ENCODE measurements around the gene INHBA. TPM values are rescaled to one million over a fixed set of nuclear protein-coding genes. Genes with fewer than 3 reads are reported as not detected.

Gene INHBA
- total RNA-seq, 4 donors from 2014 or later = 0.85 to 5.3 (median 1.4) TPM; not detected in 1

DNA sequence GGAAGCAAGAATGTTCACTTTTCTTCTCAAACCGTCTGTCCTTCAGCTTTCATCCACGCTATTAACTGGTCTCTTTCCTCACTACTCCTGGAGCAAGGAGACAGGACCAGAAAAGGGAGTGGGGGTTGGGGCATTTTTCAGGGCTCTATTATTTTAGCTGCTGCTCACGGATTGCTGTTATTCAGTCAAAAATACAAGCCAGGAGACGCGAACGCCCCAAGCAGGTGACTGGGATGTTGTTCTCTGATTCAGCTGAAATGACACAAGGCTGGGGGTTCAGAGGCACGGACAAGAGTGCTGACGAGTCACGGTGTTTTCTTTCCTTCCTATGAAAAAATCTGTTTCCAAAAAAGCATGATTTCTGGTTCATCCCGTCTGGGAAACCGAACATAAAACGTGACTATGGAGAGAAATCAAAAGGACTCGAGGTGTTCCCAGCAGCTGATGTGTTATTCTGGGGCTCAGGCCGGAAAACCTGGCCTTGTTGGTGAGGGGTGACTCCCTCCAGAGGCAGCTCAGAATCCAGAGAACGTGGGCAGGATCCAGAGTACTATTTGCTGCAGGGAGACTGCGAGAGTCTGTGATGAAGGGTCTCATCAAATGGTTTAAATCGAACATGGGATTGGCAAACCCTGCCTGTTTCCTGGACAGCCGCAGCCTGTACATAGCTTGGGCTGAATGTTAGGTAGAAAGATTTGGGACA, 3.5 kb upstream of the INHBA start:
- Histone ChIP-seq H3K27ac (peak overlapping the region in 2 of 4 donors; percentile 79 to 90), H3K27me3 (peaks cover 0 to 3% (median 0%) of the 10 kb centered on the region in 4 donors), H3K36me3 (no peaks in the 10 kb centered on the region), H3K4me3 (peak overlapping the region in 1 of 4 donors; percentile 73), H3K4me1 (peaks cover 0 to 32% (median 5%) of the 10 kb centered on the region in 3 donors), H3K9me3 (no peaks in the 10 kb centered on the region)
- 84 to 86% methylated on average over 16 to 18 of the region's 18 CpGs for WGBS, 2 donors
- intact Hi-C loops (cut with DNase I) = no loop called here
- TF ChIP-seq, protein P1, sequence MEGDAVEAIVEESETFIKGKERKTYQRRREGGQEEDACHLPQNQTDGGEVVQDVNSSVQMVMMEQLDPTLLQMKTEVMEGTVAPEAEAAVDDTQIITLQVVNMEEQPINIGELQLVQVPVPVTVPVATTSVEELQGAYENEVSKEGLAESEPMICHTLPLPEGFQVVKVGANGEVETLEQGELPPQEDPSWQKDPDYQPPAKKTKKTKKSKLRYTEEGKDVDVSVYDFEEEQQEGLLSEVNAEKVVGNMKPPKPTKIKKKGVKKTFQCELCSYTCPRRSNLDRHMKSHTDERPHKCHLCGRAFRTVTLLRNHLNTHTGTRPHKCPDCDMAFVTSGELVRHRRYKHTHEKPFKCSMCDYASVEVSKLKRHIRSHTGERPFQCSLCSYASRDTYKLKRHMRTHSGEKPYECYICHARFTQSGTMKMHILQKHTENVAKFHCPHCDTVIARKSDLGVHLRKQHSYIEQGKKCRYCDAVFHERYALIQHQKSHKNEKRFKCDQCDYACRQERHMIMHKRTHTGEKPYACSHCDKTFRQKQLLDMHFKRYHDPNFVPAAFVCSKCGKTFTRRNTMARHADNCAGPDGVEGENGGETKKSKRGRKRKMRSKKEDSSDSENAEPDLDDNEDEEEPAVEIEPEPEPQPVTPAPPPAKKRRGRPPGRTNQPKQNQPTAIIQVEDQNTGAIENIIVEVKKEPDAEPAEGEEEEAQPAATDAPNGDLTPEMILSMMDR (IDR thresholded peaks at IDR 0.05) = no peak
- no peak for TF ChIP-seq POLR2A (IDR thresholded peaks at IDR 0.05)
- DNase-seq = no peak

DNA sequence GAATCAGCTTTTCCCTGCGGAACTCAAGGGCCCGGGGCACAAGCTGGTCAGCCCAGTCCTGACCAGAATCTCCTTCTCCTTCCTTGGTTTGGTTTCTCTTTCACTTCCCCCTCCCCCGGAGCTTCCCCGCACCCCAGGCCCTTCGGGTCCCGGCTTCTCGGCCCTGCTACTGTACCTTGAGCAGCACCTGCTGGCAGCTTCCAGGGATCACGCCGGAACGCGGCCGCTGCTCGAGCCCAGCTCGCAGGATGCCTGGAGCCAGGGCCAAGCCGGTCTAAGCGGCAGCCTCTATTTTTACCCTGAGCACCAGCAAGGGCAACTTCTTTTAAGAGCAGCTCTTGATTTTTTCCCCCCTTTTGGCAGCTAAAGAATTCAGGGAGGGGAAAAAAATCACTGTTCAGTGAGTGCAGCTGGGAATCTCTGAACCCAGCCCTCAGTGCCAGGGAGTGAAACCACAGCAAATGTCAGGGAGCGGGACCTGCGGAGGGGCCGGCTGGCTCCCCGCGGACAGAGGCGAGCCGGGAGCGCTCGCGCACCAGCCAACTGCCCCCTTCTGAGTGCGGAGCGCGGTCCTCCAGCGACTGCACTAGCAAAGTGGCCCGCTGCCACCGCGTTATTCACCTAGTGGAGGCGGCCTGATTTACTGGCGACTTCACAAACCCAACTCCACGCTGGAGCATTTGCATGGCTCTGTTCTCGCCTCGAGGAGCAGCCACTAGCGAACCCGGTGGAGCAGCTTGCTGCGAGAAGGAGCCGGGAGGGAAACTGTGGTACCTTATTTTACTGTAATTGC, 2.4 kb upstream of the INHBA start:
- Histone ChIP-seq H3K27me3 (peaks cover 0 to 14% (median 0%) of the 10 kb centered on the region in 4 donors), H3K4me3 (peak overlapping the region; percentile 32 to 73 (median 46)), H3K27ac (peak overlapping the region; percentile 35 to 90 (median 72)), H3K4me1 (peaks cover 0 to 43% (median 5%) of the 10 kb centered on the region in 3 donors), H3K36me3 (no peaks in the 10 kb centered on the region), H3K9me3 (no peaks in the 10 kb centered on the region)
- peak; percentile 20 for DNase-seq
- TF ChIP-seq, protein P1 (IDR thresholded peaks at IDR 0.05) = peak; percentile 43 to 81 (median 54)
- TF ChIP-seq POLR2A (IDR thresholded peaks at IDR 0.05) = no peak
- intact Hi-C loops (cut with DNase I) = no loop called here
- 3% methylated on average over 12 to 33 of the region's 42 CpGs for WGBS, 2 donors

DNA sequence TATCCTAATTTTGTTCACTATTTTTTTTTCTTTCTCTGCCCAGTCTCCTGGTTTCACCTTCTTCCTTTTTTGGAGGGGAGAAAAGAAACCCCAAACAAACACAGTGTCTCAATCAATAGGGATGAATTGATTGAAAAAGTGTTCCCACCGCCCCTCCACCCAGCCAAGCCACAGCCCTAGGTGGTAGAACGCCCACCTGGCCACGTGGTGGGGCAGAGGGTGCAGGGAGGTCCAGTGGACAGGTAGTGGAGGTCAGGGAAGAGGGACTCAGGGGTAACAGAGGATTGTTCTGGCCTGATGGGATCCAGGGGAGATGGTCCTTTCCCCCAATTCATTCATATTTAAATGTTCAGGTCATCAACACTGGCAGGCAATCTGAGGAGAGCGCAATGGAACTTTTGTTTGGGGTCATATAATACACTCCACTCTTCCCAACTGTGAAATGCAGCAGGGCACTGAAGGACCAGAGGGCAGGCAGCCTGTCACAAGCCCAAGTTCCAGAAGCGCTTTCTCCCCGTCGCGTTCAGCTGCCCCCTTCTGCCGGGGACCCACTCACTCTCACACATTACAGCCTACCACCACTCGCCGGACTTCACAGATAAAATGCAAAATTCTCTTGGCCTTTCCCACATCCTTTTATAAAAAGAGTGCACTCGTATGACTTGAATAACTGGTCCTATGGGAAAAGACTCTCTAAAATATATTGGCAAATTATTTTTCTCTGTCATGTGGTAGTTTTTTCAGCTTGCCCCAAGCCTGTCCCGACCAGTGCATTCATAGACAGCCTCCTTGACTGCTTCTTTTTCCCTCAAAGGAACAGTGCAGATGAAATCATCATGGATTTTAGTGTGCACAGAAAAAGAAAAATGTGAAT, 1.6 kb downstream of the INHBA start:
- Histone ChIP-seq H3K27me3 (peaks cover 0 to 36% (median 0%) of the 10 kb centered on the region in 4 donors), H3K4me3 (peak overlapping the region in 2 of 4 donors; percentile 41 to 65), H3K9me3 (no peaks in the 10 kb centered on the region), H3K36me3 (no peaks in the 10 kb centered on the region), H3K27ac (peak overlapping the region in 3 of 4 donors; percentile 62 to 81 (median 75)), H3K4me1 (peaks cover 7 to 67% (median 12%) of the 10 kb centered on the region in 3 donors)
- whole genome bisulfite sequencing, 2 donors = 44 to 50% methylated on average over 10 to 11 of the region's 13 CpGs
- DNase-seq = no peak
- intact Hi-C loops (cut with DNase I) = no loop called here
- TF ChIP-seq, protein P1 (IDR thresholded peaks at IDR 0.05) = no peak
- no peak for TF ChIP-seq POLR2A (IDR thresholded peaks at IDR 0.05)

DNA sequence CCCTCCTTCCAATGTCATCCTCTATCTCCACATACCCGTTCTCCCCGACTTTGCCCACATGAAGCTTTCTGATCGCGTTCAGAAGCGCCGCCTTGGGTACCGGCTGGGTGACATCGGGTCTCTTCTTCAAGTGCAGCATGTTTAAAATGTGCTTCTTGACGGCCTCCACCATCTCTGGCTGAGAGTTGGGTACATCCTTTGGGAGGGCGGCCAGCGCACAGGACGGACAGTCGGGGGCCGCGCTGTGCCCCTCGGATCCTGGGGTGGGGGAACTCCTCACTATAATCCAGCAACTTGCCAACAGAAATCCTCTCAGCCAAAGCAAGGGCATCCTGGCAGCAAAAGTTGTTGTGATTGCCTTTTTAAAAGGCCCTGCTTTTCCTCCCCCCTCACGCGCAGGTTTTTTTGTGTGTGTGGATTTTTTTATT, 2.8 kb downstream of the INHBA start:
- H3K36me3 ChIP-seq = no peaks in the 10 kb centered on the region
- DNase-seq = no peak
- intact Hi-C loops (cut with DNase I) = no loop called here
- H3K4me1 ChIP-seq = peaks cover 3 to 59% (median 12%) of the 10 kb centered on the region in 3 donors
- WGBS, 2 donors = 0 to 5% methylated on average over 11 to 18 of the region's 18 CpGs
- H3K9me3 ChIP-seq = no peaks in the 10 kb centered on the region
- peak overlapping the region; percentile 11 to 65 (median 39) for H3K4me3 ChIP-seq
- TF ChIP-seq POLR2A (IDR thresholded peaks at IDR 0.05) = no peak
- TF ChIP-seq, protein P1 (IDR thresholded peaks at IDR 0.05) = no peak
- peaks cover 0 to 45% (median 0%) of the 10 kb centered on the region in 4 donors for H3K27me3 ChIP-seq
- peak overlapping the region; percentile 41 to 86 (median 68) for H3K27ac ChIP-seq
